Endometrial microvascular endothelial cells (primary cell): ENCODE data around the gene COLEC12. TPM values are rescaled to one million over a fixed set of nuclear protein-coding genes. Genes with fewer than 3 reads are reported as not detected.

Source experiments
- in situ Hi-C: cut with HindIII; loops from 2 replicates; pipeline ENCODE4 v1.10.0; 2017; ENCODE audit warnings: low sequenced_read_pairs, low pct_unique_long_range_greater_than_20kb; ENCODE audit errors: inconsistent ontology term
- total RNA-seq: library from RNA; depleted of rRNA; stranded (reverse); fragments of >200 nt; gene quantifications from one replicate; pipeline ENCODE4 v1.2.3, GENCODE V29; 2015; ENCODE audit errors: inconsistent ontology term

COLEC12 gene
- total RNA-seq, 1 donor from 2014 or later = not detected

- in situ Hi-C loops = no loop called here
These were observed 124.2 kb downstream of the COLEC12 start for GRCh38 chr18:376311-376710.

DNA sequence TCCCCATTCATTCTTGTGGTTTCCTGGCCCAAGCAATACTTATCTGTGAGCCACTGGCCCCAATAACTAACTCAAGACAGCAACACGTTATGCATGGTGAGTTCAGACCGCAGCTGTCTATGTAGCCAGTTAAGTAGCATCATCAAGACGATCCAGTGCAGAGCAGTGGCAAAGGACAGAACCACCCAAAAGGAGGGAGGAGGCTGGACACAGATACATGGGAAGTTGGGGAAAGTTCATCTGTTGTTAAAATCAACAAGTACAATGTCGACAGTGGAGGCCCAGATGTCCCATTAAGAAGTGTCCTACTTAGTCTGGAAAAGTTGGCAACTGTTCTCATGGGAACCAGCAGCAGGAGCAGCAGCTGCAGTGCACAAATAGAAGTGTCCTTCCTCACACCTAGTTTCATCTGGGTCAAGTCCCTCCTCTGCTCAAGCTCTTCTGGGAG lies 125.8 kb downstream of the COLEC12 start:
- in situ Hi-C loops = no loop called here

GRCh38 chr18:373780-374179 lies 126.7 kb downstream of the COLEC12 start:
- in situ Hi-C loops = no loop called here

DNA sequence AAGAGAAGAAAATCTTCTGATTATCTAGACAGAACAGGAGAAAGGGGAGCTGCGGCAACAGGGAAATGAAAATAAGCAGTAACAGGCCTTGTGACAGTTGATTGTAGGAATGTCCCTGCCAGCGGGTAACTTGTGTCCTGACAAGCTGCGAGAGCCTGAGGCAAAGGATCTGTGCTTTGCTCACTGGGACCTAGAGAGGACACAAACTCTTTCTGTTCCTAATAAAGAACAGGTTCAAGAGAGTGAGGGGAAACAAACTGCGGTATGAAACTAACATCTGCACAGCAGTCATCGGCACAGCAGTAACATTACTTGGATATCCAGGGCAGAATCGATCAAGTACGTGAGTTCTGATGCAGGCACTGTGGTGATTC lies 128.9 kb downstream of the COLEC12 start:
- in situ Hi-C loops = no loop called here

DNA sequence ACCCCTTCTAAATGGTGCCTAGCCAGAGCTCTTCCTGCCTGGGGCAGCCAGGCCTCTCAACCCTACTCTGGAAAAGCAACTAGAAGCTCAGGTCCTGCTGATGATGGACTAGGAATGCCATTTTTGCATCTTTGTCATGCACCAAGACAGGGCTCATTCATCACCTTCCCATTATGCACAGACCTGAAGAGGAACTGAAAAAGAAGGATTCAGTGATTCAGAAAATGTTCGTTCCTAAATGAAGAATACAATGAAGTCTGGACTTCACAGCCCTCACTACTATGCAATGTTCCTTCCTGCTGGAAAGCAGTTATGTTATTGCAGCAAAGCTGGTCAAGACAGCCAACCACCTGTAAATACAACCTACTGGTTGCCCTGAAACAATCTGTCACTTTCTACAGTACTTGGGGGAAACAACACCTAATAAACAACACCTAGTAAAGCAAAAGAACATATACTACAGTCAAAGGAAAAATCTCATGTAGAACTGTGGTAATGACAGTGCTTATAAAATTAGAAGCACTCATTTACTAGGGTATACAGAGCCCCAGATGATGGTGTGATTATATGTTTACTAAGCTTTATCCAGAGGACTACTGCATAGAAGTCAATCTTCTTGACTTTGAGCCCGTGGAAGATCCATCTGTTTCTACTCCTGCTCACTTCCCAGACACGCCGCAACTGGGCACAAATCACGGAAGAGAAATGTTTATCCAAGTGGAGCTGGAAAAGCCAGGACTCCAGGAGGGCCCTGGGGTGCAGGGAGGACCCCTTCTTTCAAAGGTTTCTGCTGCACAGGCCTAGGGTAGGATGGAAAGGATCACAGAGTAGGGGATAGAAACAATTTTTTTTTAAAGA lies 129.5 kb downstream of the COLEC12 start:
- in situ Hi-C loops = no loop called here

DNA sequence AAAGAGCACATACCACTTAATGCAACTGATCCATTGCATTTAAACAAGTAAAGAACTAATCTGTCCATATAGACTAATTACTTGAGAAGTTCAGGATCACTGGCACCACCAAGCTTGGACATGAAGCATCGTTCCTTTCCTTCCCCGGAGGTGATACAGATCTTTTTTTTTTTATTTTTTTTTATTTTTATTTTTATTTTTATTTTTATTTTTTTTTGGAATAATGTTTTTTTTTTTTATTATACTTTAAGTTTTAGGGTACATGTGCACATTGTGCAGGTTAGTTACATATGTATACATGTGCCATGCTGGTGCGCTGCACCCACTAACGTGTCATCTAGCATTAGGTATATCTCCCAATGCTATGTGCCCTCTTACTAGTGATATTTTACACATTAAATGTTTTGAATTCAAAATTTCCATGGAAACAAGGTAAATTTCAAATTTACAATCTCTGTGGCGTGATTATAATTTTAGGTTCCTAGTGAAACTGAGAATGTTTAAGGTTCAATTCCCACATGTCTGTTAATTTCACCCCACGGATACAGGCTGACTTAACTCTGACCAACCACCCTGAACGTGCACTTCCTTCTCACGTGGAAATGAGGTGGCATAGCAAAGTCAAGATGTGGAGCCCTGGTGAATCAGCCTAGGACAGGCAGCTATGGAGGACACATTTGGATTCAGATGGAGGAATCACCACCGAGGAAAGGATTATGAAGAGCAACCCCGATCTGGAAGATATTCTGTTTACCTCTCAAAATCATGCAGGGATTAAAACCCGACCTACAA lies 131.1 kb downstream of the COLEC12 start:
- in situ Hi-C loops = no loop called here

DNA sequence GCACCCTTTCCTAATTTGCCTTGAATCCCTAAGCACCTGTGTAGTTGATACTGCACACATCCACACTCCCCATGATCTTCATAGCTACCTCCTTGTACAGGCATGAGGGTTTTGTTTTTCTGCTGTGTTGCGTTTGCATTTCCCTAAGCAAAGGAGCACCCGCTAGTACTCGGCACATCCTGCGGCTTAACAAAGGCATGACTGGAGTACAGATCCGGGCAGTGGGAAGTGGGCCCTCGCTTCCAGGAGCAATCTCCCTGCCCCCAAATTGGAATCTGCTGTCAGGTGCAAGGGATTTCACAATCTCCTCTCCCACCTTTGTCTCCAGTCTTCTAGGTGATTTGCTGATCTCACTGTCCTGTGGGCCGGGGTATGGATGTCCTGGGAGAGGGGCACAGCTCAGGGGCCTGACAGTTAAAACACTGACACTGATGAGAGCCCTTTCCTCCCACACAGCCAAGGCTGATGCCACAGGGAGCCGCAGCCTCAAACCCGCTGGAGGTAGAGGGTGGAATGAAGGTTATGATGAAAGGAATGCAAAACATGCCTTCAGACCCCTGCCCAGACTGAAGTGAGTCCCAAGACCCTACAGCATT lies 133.9 kb downstream of the COLEC12 start:
- in situ Hi-C loops = no loop called here

GRCh38 chr18:365651-366050 lies 134.8 kb downstream of the COLEC12 start:
- in situ Hi-C loops = no loop called here

DNA sequence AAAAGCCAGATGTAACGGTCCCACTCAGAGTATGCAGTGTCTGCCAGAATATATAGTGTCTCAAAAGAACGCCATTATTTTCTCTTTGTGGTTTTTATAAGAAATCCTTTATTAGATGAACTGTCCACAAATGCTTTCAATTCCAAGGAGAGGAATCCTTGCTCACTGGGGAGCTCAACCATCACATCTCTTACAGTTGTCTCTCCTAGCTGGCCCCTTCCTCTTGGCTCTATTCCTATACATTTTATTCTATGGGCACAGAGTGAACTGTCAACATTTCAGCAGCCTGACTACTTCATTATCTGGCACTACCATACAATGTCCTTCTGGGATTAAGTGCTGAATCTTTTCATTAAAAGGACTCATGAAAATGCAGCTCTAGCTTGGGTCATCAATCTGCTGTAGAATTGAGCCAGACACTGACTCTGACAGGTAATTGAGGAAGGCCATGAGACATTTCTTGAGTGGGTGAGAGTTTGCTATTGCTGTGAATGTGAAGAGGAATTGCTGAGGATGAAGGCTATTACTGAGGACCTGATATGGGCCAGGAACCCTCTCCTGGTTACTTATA lies 136.2 kb downstream of the COLEC12 start:
- in situ Hi-C loops = no loop called here

- in situ Hi-C loops = no loop called here
These were observed 137.0 kb downstream of the COLEC12 start for GRCh38 chr18:363301-364085.

- in situ Hi-C loops = no loop called here
These were observed 137.9 kb downstream of the COLEC12 start for GRCh38 chr18:362311-363290.

DNA sequence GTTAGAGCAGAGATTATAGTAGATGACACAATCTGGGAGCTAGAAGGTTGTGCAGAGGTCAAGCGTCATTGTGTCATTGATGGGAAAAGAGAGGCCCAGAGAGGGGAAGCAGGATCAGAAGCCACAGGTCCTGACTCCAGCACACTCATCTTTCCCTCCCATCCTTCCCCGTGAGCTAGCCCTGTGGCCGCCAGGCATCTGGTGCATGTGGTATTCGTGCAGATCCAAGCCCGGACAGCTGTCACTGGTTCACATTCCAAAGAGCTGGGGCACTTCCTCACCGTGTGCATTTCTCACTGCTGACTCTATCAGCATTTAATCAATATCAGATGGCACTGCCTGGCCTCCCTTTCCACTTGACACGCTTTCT lies 138.6 kb downstream of the COLEC12 start:
- in situ Hi-C loops = no loop called here

- in situ Hi-C loops = no loop called here
These were observed 139.3 kb downstream of the COLEC12 start for GRCh38 chr18:361100-361732.

GRCh38 chr18:360676-361075 lies 139.8 kb downstream of the COLEC12 start:
- in situ Hi-C loops = no loop called here

DNA sequence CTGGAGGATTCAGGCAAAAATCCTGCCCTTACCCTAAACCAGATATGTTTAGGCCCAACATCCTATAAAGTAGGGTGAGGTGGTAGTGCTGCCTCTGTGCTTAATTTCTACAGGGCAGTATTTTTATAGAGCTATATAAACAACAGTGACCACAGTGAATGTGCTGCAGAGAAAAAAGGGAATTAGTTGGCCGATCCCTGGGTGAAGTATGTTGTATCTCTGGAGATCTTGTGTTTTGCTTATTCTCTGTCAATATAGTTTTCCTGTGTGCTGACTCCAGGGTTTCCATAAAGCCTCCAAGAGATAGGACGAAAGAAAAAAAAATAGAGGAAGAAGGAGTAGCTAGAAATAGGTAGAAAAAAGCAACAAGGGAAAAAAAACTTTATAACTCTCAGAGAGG lies 143.7 kb downstream of the COLEC12 start:
- in situ Hi-C loops = no loop called here

GRCh38 chr18:355678-356077 lies 144.8 kb downstream of the COLEC12 start:
- in situ Hi-C loops = no loop called here

DNA sequence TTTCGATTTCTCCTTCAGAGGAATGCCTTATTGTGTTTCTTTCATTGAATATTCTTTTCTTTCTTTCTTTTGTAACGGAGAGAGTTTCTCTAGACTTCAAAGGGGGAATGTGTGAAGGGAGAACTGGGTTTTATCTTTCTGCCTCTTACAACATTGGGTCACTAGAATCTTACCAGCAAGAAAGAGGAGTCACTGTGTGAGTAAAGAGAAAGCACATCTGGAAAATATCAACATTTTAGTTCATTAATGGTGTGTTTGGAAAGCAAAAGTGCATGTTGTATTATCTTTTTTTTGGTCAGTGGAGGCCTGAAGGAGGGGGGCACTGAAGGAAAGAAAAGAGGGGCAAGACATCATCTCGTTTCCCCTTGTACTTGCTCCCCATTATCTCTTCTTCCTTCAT lies 146.0 kb downstream of the COLEC12 start:
- in situ Hi-C loops = no loop called here
